ENCODE data around the gene EFCC1. TPM values are rescaled to one million over a fixed set of nuclear protein-coding genes. Genes with fewer than 3 reads are reported as not detected.

Gene EFCC1
- total and polyA plus RNA-seq, 2 of the 8 experiments (the other 6 are each of a cell fraction or from before 2014, with no cell fraction given), result 0.14 to 0.37 TPM

DNA sequence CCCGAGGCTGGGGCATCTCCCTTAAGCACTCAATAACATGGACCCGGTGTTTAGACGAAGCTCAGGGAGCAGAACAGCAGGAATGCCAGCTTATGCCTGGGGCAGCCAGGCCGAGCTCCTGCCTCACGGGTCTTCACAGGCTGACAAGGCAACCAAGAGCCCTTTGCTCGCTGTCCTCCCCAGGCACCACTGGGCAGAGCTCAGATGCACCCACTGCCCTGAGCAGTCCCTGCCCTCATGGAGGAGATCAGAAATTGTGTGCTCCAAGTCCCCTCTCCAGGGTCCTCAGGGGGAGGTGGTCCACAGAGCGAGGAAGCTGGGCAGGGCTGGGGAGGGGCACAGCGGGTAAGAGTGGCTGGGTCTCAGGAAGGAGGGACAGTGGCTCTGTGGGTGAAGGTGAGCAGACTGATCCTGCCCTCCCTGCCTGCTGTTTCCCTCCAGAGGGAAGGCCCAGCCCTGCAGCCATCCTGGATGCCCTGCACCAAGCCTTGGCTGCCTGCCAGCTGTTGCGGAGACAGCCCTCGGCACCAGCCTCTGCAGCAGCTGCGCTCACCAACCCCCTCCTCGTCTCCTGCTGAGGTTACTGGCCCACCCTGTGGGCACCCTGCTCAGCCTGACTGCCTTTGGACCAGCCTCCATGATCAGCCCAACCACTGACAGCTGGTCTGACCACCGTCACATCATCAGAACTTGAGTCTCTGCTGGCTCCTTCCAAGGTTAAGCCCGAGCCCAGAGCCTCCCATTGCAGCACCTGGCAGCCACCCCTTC lies 38.4 kb downstream of the EFCC1 start (continued):
- TF ChIP-seq RNF2 (IDR thresholded peaks at IDR 0.05; ENCODE audit: borderline replicate concordance, low read depth, low read length, missing control alignments, poor library complexity, severe bottlenecking) (no peak), TEAD4 (IDR thresholded peaks at IDR 0.05; ENCODE audit: low read depth, low read length) (no peak), YY1 (IDR thresholded peaks at IDR 0.05; ENCODE audit: low read depth, low read length) (no peak), TAF7 (optimal IDR thresholded peaks at IDR 0.05; ENCODE audit: borderline replicate concordance, low read depth, low read length) (no peak), POLR2A (IDR thresholded peaks at IDR 0.05; ENCODE audit: control extremely low read depth in 1 of 2, low read depth in 2 of 2, low read length in 2 of 2) (no peak), TBP (IDR thresholded peaks at IDR 0.05; ENCODE audit: low read depth, low read length) (no peak), SIX5 (IDR thresholded peaks at IDR 0.05; ENCODE audit: low read depth, low read length) (no peak), JUND (IDR thresholded peaks at IDR 0.05; ENCODE audit: low read length) (no peak), ZNF274 (IDR thresholded peaks at IDR 0.05; ENCODE audit: borderline replicate concordance, extremely low read depth, low read length) (no peak)
